Tibial nerve (tissue), 4 donors: ENCODE data around the gene NBEA. TPM values are rescaled to one million over a fixed set of nuclear protein-coding genes. Genes with fewer than 3 reads are reported as not detected.

Experiments used
- DNase-seq, 2 donors: peaks; one replicate each; pipeline ENCODE4 v3.0.0-alpha.2; 2019; ENCODE audit warnings: low spot score in 2 of 2
- H3K27ac ChIP-seq, 4 donors: fragments of 200-600 bp; sonication (generic) in 3 of 4; one replicate each; pipeline ENCODE4 v1.5.1; 2017 to 2019; ENCODE audit warnings: mild to moderate bottlenecking in 1 of 4
- H3K27me3 ChIP-seq, 2 donors: fragments of 200-600 bp; sonication (generic) in 1 of 2; one replicate each; pipeline versions ENCODE4 v1.5.1 to v1.6.0; 2017 to 2019
- H3K36me3 ChIP-seq, 3 donors: fragments of 200-600 bp; sonication (generic); one replicate each; pipeline ENCODE4 v1.5.1; 2018 to 2019
- H3K4me1 ChIP-seq, 4 donors: fragments of 200-600 bp; sonication (generic) in 3 of 4; one replicate each; pipeline ENCODE4 v1.5.1; 2017 to 2019
- H3K4me3 ChIP-seq, 4 donors: fragments of 200-600 bp; sonication (generic) in 3 of 4; one replicate each; pipeline ENCODE4 v1.5.1; 2017 to 2019; ENCODE audit warnings: mild to moderate bottlenecking in 1 of 4, moderate library complexity in 1 of 4
- H3K9me3 ChIP-seq, 4 donors: fragments of 200-600 bp; sonication (generic) in 3 of 4; one replicate each; pipeline ENCODE4 v1.5.1; 2017 to 2019
- CTCF ChIP-seq, 5 experiments: fragments of 200-600 bp in 3 of 5; fragments of 450-650 bp in 2 of 5; sonication (generic) in 3 of 5; IDR thresholded peaks; one replicate each; pipeline ENCODE4 v1.5.1; 2016 to 2019; ENCODE audit warnings: antibody characterized with exemption in 5 of 5, mild to moderate bottlenecking in 3 of 5, moderate library complexity in 2 of 5
- EP300 ChIP-seq, 2 donors: sonication (generic); formaldehyde crosslinking; IDR thresholded peaks; one replicate each; pipeline ENCODE4 v1.6.1; 2017; ENCODE audit warnings: antibody characterized with exemption in 2 of 2, mild to moderate bottlenecking in 1 of 2
- POLR2A ChIP-seq, 2 donors: fragments of 450-650 bp; IDR thresholded peaks; one replicate each; pipeline ENCODE4 v1.6.1; 2017; ENCODE audit warnings: antibody characterized with exemption in 2 of 2, mild to moderate bottlenecking in 2 of 2, moderate library complexity in 2 of 2
- WGBS, 2 donors: methylation state at CpG; one replicate each; pipeline ENCODE4 v1.1.5; 2018; 5-methylcytosine and 5-hydroxymethylcytosine counted together
- total RNA-seq, 4 donors: library from RNA; depleted of rRNA; stranded (reverse); fragments of >200 nt; gene quantifications; one replicate each; pipeline ENCODE4 v1.1.0, GENCODE V29; 2016

The NBEA gene
- total RNA-seq, 4 donors from 2014 or later: 9.0 to 11.9 (median 10.5) TPM

- peaks cover 0 to 18% (median 0%) of the 10 kb centered on the region in 4 donors for H3K4me1 ChIP-seq
- no peaks in the 10 kb centered on the region for H3K27me3 ChIP-seq
- no peak overlapping the region for H3K27ac ChIP-seq
- no peak for DNase-seq
- 49 to 50% methylated on average over 11 of the region's 11 CpGs for WGBS, 2 donors
- no peak overlapping the region for H3K4me3 ChIP-seq
- TF ChIP-seq CTCF (IDR thresholded peaks at IDR 0.05) (no peak), POLR2A (IDR thresholded peaks at IDR 0.05) (no peak), EP300 (IDR thresholded peaks at IDR 0.05) (no peak)
- no peaks in the 10 kb centered on the region for H3K9me3 ChIP-seq
- no peaks in the 10 kb centered on the region for H3K36me3 ChIP-seq
Measured at GRCh38 chr13:35698911-35699576, 757.0 kb downstream of the NBEA start.

GRCh38 chr13:35699825-35700510, 757.9 kb downstream of the NBEA start:
- H3K4me1 ChIP-seq: peaks cover 0 to 18% (median 0%) of the 10 kb centered on the region in 4 donors
- no peak overlapping the region for H3K4me3 ChIP-seq
- 44% methylated on average over 13 of the region's 13 CpGs for WGBS, 2 donors
- DNase-seq: peak in 1 of 2 donors; percentile 58
- no peaks in the 10 kb centered on the region for H3K27me3 ChIP-seq
- H3K36me3 ChIP-seq: no peaks in the 10 kb centered on the region
- no peak for TF ChIP-seq EP300 (IDR thresholded peaks at IDR 0.05)
- no peak for TF ChIP-seq CTCF (IDR thresholded peaks at IDR 0.05)
- no peak for TF ChIP-seq POLR2A (IDR thresholded peaks at IDR 0.05)
- no peak overlapping the region for H3K27ac ChIP-seq
- H3K9me3 ChIP-seq: no peaks in the 10 kb centered on the region

GRCh38 chr13:35700671-35701070, 758.6 kb downstream of the NBEA start:
- H3K4me3 ChIP-seq: no peak overlapping the region
- TF ChIP-seq EP300 (IDR thresholded peaks at IDR 0.05) (no peak), POLR2A (IDR thresholded peaks at IDR 0.05) (no peak), CTCF (IDR thresholded peaks at IDR 0.05) (no peak)
- H3K27ac ChIP-seq: no peak overlapping the region
- H3K4me1 ChIP-seq: peaks cover 0 to 18% (median 0%) of the 10 kb centered on the region in 4 donors
- H3K27me3 ChIP-seq: no peaks in the 10 kb centered on the region
- WGBS, 2 donors: 75 to 76% methylated on average over 5 of the region's 5 CpGs
- H3K9me3 ChIP-seq: no peaks in the 10 kb centered on the region
- no peaks in the 10 kb centered on the region for H3K36me3 ChIP-seq
- DNase-seq: no peak

- H3K4me1 ChIP-seq: peaks cover 0 to 18% (median 0%) of the 10 kb centered on the region in 4 donors
- DNase-seq: no peak
- 79 to 95% methylated on average over 2 of the region's 2 CpGs for WGBS, 2 donors
- H3K27me3 ChIP-seq: no peaks in the 10 kb centered on the region
- no peak overlapping the region for H3K27ac ChIP-seq
- no peaks in the 10 kb centered on the region for H3K36me3 ChIP-seq
- peaks cover 0 to 4% (median 0%) of the 10 kb centered on the region in 4 donors for H3K9me3 ChIP-seq
- no peak for TF ChIP-seq EP300 (IDR thresholded peaks at IDR 0.05)
- TF ChIP-seq POLR2A (IDR thresholded peaks at IDR 0.05): no peak
- TF ChIP-seq CTCF (IDR thresholded peaks at IDR 0.05): no peak
- H3K4me3 ChIP-seq: no peak overlapping the region
Measured at GRCh38 chr13:35702316-35702715, 760.2 kb downstream of the NBEA start.

GRCh38 chr13:35703061-35703460, 761.0 kb downstream of the NBEA start:
- no peak overlapping the region for H3K4me3 ChIP-seq
- no peaks in the 10 kb centered on the region for H3K36me3 ChIP-seq
- no peak for DNase-seq
- H3K4me1 ChIP-seq: peaks cover 0 to 18% (median 0%) of the 10 kb centered on the region in 4 donors
- H3K9me3 ChIP-seq: peaks cover 0 to 4% (median 0%) of the 10 kb centered on the region in 4 donors
- TF ChIP-seq POLR2A (IDR thresholded peaks at IDR 0.05) (no peak), EP300 (IDR thresholded peaks at IDR 0.05) (peak in 1 of 2 donors; percentile 25), CTCF (IDR thresholded peaks at IDR 0.05) (no peak)
- WGBS, 2 donors: 51 to 58% methylated on average over 3 of the region's 3 CpGs
- H3K27me3 ChIP-seq: no peaks in the 10 kb centered on the region
- H3K27ac ChIP-seq: no peak overlapping the region
